Osteoblast (primary cell): Measurements from ENCODE around the gene AHNAK. TPM values are rescaled to one million over a fixed set of nuclear protein-coding genes. Genes with fewer than 3 reads are reported as not detected.

Source experiments
- DNase-seq: peaks from one replicate; pipeline ENCODE4 v3.0.0; 2011; ENCODE audit warnings: low spot score, mixed read lengths; ENCODE audit not compliant: insufficient read length; ENCODE audit errors: missing footprints
- H2AFZ ChIP-seq: 2 replicates; pipeline ENCODE4 v1.6.0; 2011; ENCODE audit warnings: mild to moderate bottlenecking, low read length
- H3K27ac ChIP-seq: 2 replicates; pipeline ENCODE4 v1.5.1; 2011; ENCODE audit warnings: mild to moderate bottlenecking, low read depth, low read length, moderate library complexity
- H3K27me3 ChIP-seq: 2 replicates; pipeline ENCODE4 v1.6.0; 2012; ENCODE audit warnings: mild to moderate bottlenecking, control low read depth, inconsistent platforms, low read length, moderate library complexity; ENCODE audit not compliant: insufficient read depth
- H3K36me3 ChIP-seq: 2 replicates; pipeline ENCODE4 v1.5.1; 2011; ENCODE audit warnings: mild to moderate bottlenecking, low read length, control low read depth, moderate library complexity; ENCODE audit not compliant: insufficient read depth
- H3K4me1 ChIP-seq: 2 replicates; pipeline ENCODE4 v1.5.1; 2011; ENCODE audit warnings: mild to moderate bottlenecking, low read length, control low read depth, moderate library complexity; ENCODE audit not compliant: insufficient read depth
- H3K4me2 ChIP-seq: 2 replicates; pipeline ENCODE4 v1.6.0; 2011; ENCODE audit warnings: mild to moderate bottlenecking, low read length; ENCODE audit not compliant: insufficient read depth
- H3K4me3 ChIP-seq: fragments of 200-600 bp; sonication (generic); 3 replicates; pipeline ENCODE4 v1.5.1; 2012; ENCODE audit warnings: mild to moderate bottlenecking, low read length, inconsistent platforms; ENCODE audit not compliant: insufficient read depth
- H3K79me2 ChIP-seq: 2 replicates; pipeline ENCODE4 v1.6.0; 2012; ENCODE audit warnings: mild to moderate bottlenecking, low read length, control low read depth, inconsistent platforms; ENCODE audit not compliant: insufficient read depth
- H3K9me3 ChIP-seq: 2 replicates; pipeline ENCODE4 v1.5.1; 2011; ENCODE audit warnings: low read depth, low read length, control low read depth
- H4K20me1 ChIP-seq: 2 replicates; pipeline ENCODE4 v1.6.0; 2012; ENCODE audit warnings: mild to moderate bottlenecking, low read length, control low read depth; ENCODE audit not compliant: insufficient read depth
- total RNA-seq: library from RNA; depleted of rRNA; stranded (reverse); fragments of >200 nt; gene quantifications from 2 replicates; pipeline ENCODE4 v1.2.3, GENCODE V29; 2012
- TF ChIP-seq, protein P1 (sequence below): IDR thresholded peaks from 2 replicates; pipeline ENCODE4 v1.5.1; 2011; ENCODE audit warnings: mild to moderate bottlenecking, low read depth, low read length, moderate library complexity; ENCODE audit errors: extremely low read depth

The AHNAK gene
- total RNA-seq, 1 donor: 720 TPM

DNA sequence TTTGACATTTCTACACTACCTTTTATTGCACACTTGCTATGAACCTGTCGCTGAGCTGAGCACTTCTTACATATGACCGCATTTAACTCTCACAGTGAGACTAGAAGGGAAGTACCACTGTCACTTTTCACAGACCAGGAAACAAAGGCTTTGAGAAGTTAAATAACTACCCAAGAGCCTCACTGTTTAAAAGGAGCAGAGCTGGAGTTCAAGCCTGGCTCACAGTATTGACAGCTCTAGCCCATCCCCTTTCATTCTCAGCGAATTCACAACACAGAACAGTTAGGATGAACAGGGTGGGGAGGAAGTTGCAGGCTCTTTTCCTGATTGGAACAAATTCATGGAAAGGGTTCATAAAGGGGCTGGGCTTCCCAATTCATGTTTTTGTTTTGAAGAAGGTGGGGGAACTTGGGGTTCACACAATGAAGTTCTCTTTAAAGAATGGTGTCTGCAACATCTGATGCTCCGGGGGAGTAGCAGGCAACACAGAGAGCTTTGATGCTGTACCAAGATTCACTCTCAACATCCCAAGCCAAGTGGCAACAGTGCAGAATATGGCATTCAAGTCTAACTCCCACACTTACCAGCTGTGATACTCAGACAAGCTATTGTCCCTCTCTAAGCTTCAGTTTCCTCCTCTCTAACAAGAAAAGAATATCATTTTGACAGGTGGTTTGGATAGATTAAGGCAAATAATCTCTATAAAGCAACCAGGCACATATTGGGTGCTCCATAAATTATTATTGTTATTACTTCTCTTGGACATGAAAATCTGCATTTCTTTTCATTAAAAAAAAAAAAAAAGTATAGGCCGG is 110.6 kb downstream of the AHNAK start:
- Histone ChIP-seq H3K79me2 (no peaks in the 10 kb centered on the region), H2AFZ (peak overlapping the region; percentile 20), H3K27ac (no peak overlapping the region), H4K20me1 (no peaks in the 10 kb centered on the region), H3K4me3 (no peak overlapping the region), H3K36me3 (no peaks in the 10 kb centered on the region), H3K9me3 (no peaks in the 10 kb centered on the region), H3K4me1 (peaks cover 36% of the 10 kb centered on the region), H3K27me3 (no peaks in the 10 kb centered on the region), H3K4me2 (no peak overlapping the region)
- TF ChIP-seq, protein P1, sequence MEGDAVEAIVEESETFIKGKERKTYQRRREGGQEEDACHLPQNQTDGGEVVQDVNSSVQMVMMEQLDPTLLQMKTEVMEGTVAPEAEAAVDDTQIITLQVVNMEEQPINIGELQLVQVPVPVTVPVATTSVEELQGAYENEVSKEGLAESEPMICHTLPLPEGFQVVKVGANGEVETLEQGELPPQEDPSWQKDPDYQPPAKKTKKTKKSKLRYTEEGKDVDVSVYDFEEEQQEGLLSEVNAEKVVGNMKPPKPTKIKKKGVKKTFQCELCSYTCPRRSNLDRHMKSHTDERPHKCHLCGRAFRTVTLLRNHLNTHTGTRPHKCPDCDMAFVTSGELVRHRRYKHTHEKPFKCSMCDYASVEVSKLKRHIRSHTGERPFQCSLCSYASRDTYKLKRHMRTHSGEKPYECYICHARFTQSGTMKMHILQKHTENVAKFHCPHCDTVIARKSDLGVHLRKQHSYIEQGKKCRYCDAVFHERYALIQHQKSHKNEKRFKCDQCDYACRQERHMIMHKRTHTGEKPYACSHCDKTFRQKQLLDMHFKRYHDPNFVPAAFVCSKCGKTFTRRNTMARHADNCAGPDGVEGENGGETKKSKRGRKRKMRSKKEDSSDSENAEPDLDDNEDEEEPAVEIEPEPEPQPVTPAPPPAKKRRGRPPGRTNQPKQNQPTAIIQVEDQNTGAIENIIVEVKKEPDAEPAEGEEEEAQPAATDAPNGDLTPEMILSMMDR: no peak
- DNase-seq: no peak

DNA sequence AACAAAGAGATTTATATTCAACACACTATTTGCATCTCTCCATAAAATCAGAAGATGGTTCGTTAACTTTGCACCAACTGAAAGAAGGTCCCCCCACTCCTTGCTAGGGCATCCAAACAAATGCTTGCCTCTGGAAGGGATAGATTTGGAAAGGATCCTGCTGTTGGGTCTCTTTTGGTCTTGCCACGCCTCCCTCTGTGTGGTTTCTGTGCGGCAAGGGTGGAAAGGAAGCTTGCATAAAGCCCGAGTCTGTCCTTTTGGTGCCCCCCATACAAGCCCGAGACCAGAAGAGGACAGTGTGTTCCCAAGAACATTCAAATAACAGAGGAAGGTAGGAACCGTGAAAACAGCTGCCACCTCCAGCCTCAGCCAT is 112.7 kb downstream of the AHNAK start:
- Histone ChIP-seq H3K4me3 (no peak overlapping the region), H3K27ac (no peak overlapping the region)

DNA sequence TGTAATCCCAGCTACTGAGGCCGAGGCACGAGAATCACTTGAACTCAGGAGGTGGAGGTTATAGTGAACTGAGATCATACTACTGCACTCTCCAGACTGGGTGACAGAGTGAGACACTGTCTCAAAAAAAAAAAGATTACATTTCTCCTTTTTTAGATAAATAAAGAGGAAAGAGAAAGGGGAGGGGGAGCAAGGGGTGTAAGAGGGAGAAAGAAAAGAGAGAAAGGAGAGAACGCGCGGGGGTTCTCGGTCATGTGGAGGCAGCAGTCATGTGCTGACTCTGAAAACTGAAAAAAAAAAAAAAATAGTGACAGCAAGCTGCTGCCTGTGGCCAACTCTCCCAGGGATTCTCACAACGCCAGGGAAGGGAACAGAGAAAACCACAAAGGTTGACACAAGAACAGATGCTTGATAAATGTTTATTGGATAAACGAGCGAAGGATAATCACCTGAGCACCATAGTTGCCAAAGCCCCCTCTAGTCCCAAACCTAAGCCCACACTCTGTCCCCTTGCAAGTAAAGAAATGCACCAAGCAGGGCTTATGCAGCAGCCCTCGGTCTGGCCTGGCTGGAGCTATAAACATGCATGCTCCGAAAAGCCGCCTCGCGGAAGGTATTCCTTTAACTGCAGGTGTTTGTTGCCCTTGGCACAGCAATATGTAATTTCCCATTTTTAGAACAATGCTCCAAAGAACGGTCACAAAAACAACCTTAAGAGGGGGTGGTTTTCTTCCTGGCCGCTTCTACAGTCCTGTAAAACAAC is 113.3 kb downstream of the AHNAK start:
- Histone ChIP-seq H3K9me3 (no peaks in the 10 kb centered on the region), H3K79me2 (no peaks in the 10 kb centered on the region), H3K4me2 (no peak overlapping the region), H3K4me3 (no peak overlapping the region), H4K20me1 (no peaks in the 10 kb centered on the region), H3K36me3 (no peaks in the 10 kb centered on the region), H3K4me1 (peaks cover 33% of the 10 kb centered on the region), H2AFZ (peak overlapping the region; percentile 76), H3K27ac (no peak overlapping the region), H3K27me3 (no peaks in the 10 kb centered on the region)
- TF ChIP-seq, protein P1: no peak
- DNase-seq: no peak

More for the DNA sequence above, 112.7 kb downstream of the AHNAK start:
- DNase-seq: no peak
- no peaks in the 10 kb centered on the region for H4K20me1 ChIP-seq
- peak overlapping the region; percentile 36 for H3K4me2 ChIP-seq
- H3K4me1 ChIP-seq: peaks cover 28% of the 10 kb centered on the region
- peak overlapping the region; percentile 76 for H2AFZ ChIP-seq
- no peaks in the 10 kb centered on the region for H3K27me3 ChIP-seq
- no peaks in the 10 kb centered on the region for H3K79me2 ChIP-seq
- TF ChIP-seq, protein P1: no peak
- no peaks in the 10 kb centered on the region for H3K36me3 ChIP-seq
- no peaks in the 10 kb centered on the region for H3K9me3 ChIP-seq

DNA sequence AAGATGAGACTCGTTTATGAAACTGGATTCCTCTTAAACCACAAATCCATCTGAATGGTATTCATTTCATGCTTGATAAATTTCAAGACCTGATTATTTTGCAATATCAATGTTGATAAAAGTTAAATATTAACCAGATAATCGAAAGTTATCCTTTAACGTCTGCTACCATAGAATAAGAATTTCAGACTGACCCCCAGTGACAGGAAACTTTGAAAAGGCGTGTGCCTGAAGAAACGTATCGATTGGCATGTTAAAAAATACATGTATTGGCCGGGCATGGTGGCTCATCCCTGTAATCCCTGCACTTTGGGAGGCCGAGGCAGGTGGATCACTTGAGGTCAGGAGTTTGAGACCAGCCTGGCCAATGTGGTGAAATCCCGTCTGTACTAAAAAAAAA is 113.9 kb downstream of the AHNAK start:
- no peak overlapping the region for H3K27ac ChIP-seq
- H3K4me2 ChIP-seq: no peak overlapping the region
- no peaks in the 10 kb centered on the region for H3K79me2 ChIP-seq

More for the DNA sequence above, 113.9 kb downstream of the AHNAK start:
- Histone ChIP-seq H3K4me3 (no peak overlapping the region), H3K4me1 (peaks cover 39% of the 10 kb centered on the region), H2AFZ (no peak overlapping the region), H4K20me1 (no peaks in the 10 kb centered on the region), H3K27me3 (no peaks in the 10 kb centered on the region), H3K9me3 (no peaks in the 10 kb centered on the region), H3K36me3 (no peaks in the 10 kb centered on the region)
- TF ChIP-seq, protein P1: no peak
- no peak for DNase-seq
